Endothelial cell of umbilical vein (primary cell): Measurements from ENCODE around the gene POU6F1.

Source experiments
- EZH2 ChIP-seq: IDR thresholded peaks from 2 replicates; pipeline ENCODE4 v1.6.1; 2012; ENCODE audit warnings: borderline replicate concordance, low read depth, mild to moderate bottlenecking, moderate library complexity, low read length, inconsistent platforms; ENCODE audit not compliant: severe bottlenecking
- JUN ChIP-seq: IDR thresholded peaks from 2 replicates; pipeline ENCODE4 v1.6.1; 2011; ENCODE audit warnings: borderline replicate concordance, low read depth; ENCODE audit not compliant: insufficient read length, insufficient read depth
- MYC ChIP-seq: IDR thresholded peaks from one replicate; pipeline ENCODE4 v1.6.1; 2011; ENCODE audit warnings: mild to moderate bottlenecking, low read depth, low read length
- POLR2A ChIP-seq: IDR thresholded peaks from 2 replicates; pipeline ENCODE4 v1.6.1; 2012; ENCODE audit warnings: low read depth, mild to moderate bottlenecking, control low read depth, low read length
- POLR2AphosphoS5 ChIP-seq: IDR thresholded peaks from 2 replicates; pipeline ENCODE4 v1.6.1; 2012; ENCODE audit warnings: low read depth, mild to moderate bottlenecking, control low read depth, low read length, moderate library complexity; ENCODE audit not compliant: insufficient read depth
- TF ChIP-seq, protein P1 (sequence below), 2 donors: IDR thresholded peaks; 1 replicate in 1 of 2; 2 replicates in 1 of 2; pipeline ENCODE4 v1.5.1; 2011; ENCODE audit warnings: low read length in 2 of 2, mild to moderate bottlenecking in 2 of 2, moderate library complexity in 2 of 2, control low read depth in 1 of 2, inconsistent platforms in 1 of 2, low read depth in 1 of 2; ENCODE audit not compliant: insufficient read depth in 1 of 2; ENCODE audit errors: extremely low read depth in 1 of 2
- TF ChIP-seq, protein P2 (sequence below): IDR thresholded peaks from 2 replicates; pipeline ENCODE4 v1.6.1; 2011; ENCODE audit not compliant: insufficient read depth, insufficient read length

DNA sequence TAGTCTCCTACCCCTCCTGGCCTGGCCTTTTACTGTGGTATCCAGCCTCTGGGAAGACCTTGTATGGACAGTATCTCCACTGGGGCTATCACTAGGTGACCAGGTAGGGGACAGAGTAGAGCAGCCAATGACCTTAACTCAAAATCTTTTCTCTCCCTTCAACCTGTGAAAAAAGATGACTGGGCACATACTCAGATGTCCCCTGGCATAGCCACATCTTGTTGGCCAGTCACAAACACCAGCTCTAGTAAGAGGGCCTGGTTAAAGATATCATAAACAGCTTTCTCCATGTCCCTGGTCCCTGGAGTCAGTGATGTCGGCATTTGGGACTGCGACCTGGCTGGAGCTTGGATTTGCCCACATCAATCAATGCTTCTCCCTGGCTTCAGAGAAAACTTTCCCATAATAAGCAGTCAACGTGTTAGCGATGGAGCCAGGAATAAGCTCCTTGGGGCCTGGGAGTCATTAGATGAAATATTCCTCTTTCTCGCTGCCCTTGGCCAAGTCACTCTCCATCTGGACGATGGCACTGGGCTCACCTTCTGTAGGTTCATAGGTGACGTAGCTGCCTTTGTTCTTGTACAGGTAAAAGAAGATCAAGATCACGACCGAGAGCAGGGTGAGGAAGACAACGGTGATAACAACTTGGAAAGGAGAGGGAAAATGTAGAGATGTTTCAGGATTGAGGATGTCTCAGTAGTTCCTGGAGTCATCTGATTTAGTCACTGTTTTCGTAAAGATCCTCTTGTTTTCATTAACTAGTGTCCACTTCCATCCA is 27.8 kb upstream of the POU6F1 start:
- TF ChIP-seq, protein P1, sequence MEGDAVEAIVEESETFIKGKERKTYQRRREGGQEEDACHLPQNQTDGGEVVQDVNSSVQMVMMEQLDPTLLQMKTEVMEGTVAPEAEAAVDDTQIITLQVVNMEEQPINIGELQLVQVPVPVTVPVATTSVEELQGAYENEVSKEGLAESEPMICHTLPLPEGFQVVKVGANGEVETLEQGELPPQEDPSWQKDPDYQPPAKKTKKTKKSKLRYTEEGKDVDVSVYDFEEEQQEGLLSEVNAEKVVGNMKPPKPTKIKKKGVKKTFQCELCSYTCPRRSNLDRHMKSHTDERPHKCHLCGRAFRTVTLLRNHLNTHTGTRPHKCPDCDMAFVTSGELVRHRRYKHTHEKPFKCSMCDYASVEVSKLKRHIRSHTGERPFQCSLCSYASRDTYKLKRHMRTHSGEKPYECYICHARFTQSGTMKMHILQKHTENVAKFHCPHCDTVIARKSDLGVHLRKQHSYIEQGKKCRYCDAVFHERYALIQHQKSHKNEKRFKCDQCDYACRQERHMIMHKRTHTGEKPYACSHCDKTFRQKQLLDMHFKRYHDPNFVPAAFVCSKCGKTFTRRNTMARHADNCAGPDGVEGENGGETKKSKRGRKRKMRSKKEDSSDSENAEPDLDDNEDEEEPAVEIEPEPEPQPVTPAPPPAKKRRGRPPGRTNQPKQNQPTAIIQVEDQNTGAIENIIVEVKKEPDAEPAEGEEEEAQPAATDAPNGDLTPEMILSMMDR (IDR thresholded peaks at IDR 0.05; ENCODE audit: extremely low read depth in 1 of 2, insufficient read depth in 1 of 2, low read depth in 1 of 2, low read length in 2 of 2) = no peak
- no peak for TF ChIP-seq POLR2A
- no peak for TF ChIP-seq EZH2
- TF ChIP-seq MYC = no peak
- TF ChIP-seq JUN = no peak
- TF ChIP-seq POLR2AphosphoS5 = no peak
- TF ChIP-seq, protein P2, sequence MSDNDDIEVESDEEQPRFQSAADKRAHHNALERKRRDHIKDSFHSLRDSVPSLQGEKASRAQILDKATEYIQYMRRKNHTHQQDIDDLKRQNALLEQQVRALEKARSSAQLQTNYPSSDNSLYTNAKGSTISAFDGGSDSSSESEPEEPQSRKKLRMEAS = no peak
